ENCODE results near the gene ZMYND11. TPM values are rescaled to one million over a fixed set of nuclear protein-coding genes. Genes with fewer than 3 reads are reported as not detected.

Gene ZMYND11
- 31.1 TPM for polyA plus RNA-seq (2013, experiment 1 of 2)
- polyA plus RNA-seq (2013, experiment 2 of 2), result 33.7 TPM

- peak within 1 kb of the TSS; percentile 68 for H3K4me3 ChIP-seq (ENCODE audit: extremely low read depth, insufficient read depth, low read length, poor library complexity, severe bottlenecking)
- no peaks in the 10 kb centered on the region for H3K36me3 ChIP-seq (ENCODE audit: control insufficient read depth, insufficient read depth, low read length)
- WGBS, 2 experiments (ENCODE audit: insufficient coverage in 2 of 2), result 0 to 1% methylated on average over 14 to 20 of the region's 73 CpGs
- peaks cover 15% of the 10 kb centered on the region for H3K4me1 ChIP-seq (ENCODE audit: control insufficient read depth, insufficient read depth, low read length, poor library complexity, severe bottlenecking)
- no peaks in the 10 kb centered on the region for H3K9me3 ChIP-seq (ENCODE audit: control insufficient read depth, low read length)
- H3K27ac ChIP-seq (ENCODE audit: low read depth, low read length, severe bottlenecking), result peak within 1 kb of the TSS; percentile 85
Measured at GRCh38 chr10:135132-135600, at the start of gene ZMYND11. ZMYND11 (plus strand) TSS chr10:135455; CDS start chr10:180013, 44,558 bp downstream.

GRCh38 chr10:86031-86430 lies 49.2 kb upstream of the ZMYND11 start:
- Histone ChIP-seq H3K4me1 (ENCODE audit: control insufficient read depth, insufficient read depth, low read length, poor library complexity, severe bottlenecking) (no peaks in the 10 kb centered on the region), H3K4me3 (ENCODE audit: extremely low read depth, insufficient read depth, low read length, poor library complexity, severe bottlenecking) (no peak overlapping the region), H3K36me3 (ENCODE audit: control insufficient read depth, insufficient read depth, low read length) (no peaks in the 10 kb centered on the region), H3K27ac (ENCODE audit: low read depth, low read length, severe bottlenecking) (no peak overlapping the region), H3K9me3 (ENCODE audit: control insufficient read depth, low read length) (no peaks in the 10 kb centered on the region)
- 84 to 89% methylated on average over 7 to 8 of the region's 10 CpGs for WGBS, 2 experiments (ENCODE audit: insufficient coverage in 2 of 2)

GRCh38 chr10:87177-88080 lies 47.8 kb upstream of the ZMYND11 start:
- Histone ChIP-seq H3K27ac (ENCODE audit: low read depth, low read length, severe bottlenecking) (no peak overlapping the region), H3K4me1 (ENCODE audit: control insufficient read depth, insufficient read depth, low read length, poor library complexity, severe bottlenecking) (no peaks in the 10 kb centered on the region), H3K9me3 (ENCODE audit: control insufficient read depth, low read length) (no peaks in the 10 kb centered on the region), H3K36me3 (ENCODE audit: control insufficient read depth, insufficient read depth, low read length) (no peaks in the 10 kb centered on the region), H3K4me3 (ENCODE audit: extremely low read depth, insufficient read depth, low read length, poor library complexity, severe bottlenecking) (no peak overlapping the region)
- 91 to 93% methylated on average over 3 to 16 of the region's 19 CpGs for WGBS, 2 experiments (ENCODE audit: insufficient coverage in 2 of 2)

- Histone ChIP-seq H3K4me1 (ENCODE audit: control insufficient read depth, insufficient read depth, low read length, poor library complexity, severe bottlenecking) (no peaks in the 10 kb centered on the region), H3K36me3 (ENCODE audit: control insufficient read depth, insufficient read depth, low read length) (no peaks in the 10 kb centered on the region), H3K27ac (ENCODE audit: low read depth, low read length, severe bottlenecking) (no peak overlapping the region), H3K9me3 (ENCODE audit: control insufficient read depth, low read length) (no peaks in the 10 kb centered on the region), H3K4me3 (ENCODE audit: extremely low read depth, insufficient read depth, low read length, poor library complexity, severe bottlenecking) (no peak overlapping the region)
- 46% methylated on average over 2 of the region's 4 CpGs; no CpG with 5 or more reads in 1 of the 2 experiments for WGBS, 2 experiments (ENCODE audit: insufficient coverage in 2 of 2)
Measured at GRCh38 chr10:88253-88652, 47.0 kb upstream of the ZMYND11 start.

- no peak overlapping the region for H3K4me3 ChIP-seq (ENCODE audit: extremely low read depth, insufficient read depth, low read length, poor library complexity, severe bottlenecking)
- no peaks in the 10 kb centered on the region for H3K36me3 ChIP-seq (ENCODE audit: control insufficient read depth, insufficient read depth, low read length)
- H3K4me1 ChIP-seq (ENCODE audit: control insufficient read depth, insufficient read depth, low read length, poor library complexity, severe bottlenecking), result no peaks in the 10 kb centered on the region
- peaks cover under 1% of the 10 kb centered on the region for H3K9me3 ChIP-seq (ENCODE audit: control insufficient read depth, low read length)
- WGBS, 2 experiments (ENCODE audit: insufficient coverage in 2 of 2), result no CpG with 5 or more reads among the region's 2 CpGs
- H3K27ac ChIP-seq (ENCODE audit: low read depth, low read length, severe bottlenecking), result no peak overlapping the region
Measured at GRCh38 chr10:89248-89647, 46.0 kb upstream of the ZMYND11 start.

GRCh38 chr10:90161-90560 lies 45.1 kb upstream of the ZMYND11 start:
- WGBS, 2 experiments (ENCODE audit: insufficient coverage in 2 of 2), result 88 to 93% methylated on average over 1 of the region's 1 CpG
- Histone ChIP-seq H3K36me3 (ENCODE audit: control insufficient read depth, insufficient read depth, low read length) (no peaks in the 10 kb centered on the region), H3K9me3 (ENCODE audit: control insufficient read depth, low read length) (peaks cover 9% of the 10 kb centered on the region), H3K4me1 (ENCODE audit: control insufficient read depth, insufficient read depth, low read length, poor library complexity, severe bottlenecking) (no peaks in the 10 kb centered on the region), H3K4me3 (ENCODE audit: extremely low read depth, insufficient read depth, low read length, poor library complexity, severe bottlenecking) (no peak overlapping the region), H3K27ac (ENCODE audit: low read depth, low read length, severe bottlenecking) (no peak overlapping the region)

- no peak overlapping the region for H3K27ac ChIP-seq (ENCODE audit: low read depth, low read length, severe bottlenecking)
- H3K36me3 ChIP-seq (ENCODE audit: control insufficient read depth, insufficient read depth, low read length), result no peaks in the 10 kb centered on the region
- H3K4me1 ChIP-seq (ENCODE audit: control insufficient read depth, insufficient read depth, low read length, poor library complexity, severe bottlenecking), result no peaks in the 10 kb centered on the region
- WGBS, 2 experiments (ENCODE audit: insufficient coverage in 2 of 2), result 79 to 87% methylated on average over 6 to 8 of the region's 8 CpGs
- H3K9me3 ChIP-seq (ENCODE audit: control insufficient read depth, low read length), result peaks cover 15% of the 10 kb centered on the region
- no peak overlapping the region for H3K4me3 ChIP-seq (ENCODE audit: extremely low read depth, insufficient read depth, low read length, poor library complexity, severe bottlenecking)
Measured at GRCh38 chr10:91313-91712, 43.9 kb upstream of the ZMYND11 start.

GRCh38 chr10:92153-92552 lies 43.1 kb upstream of the ZMYND11 start:
- Histone ChIP-seq H3K36me3 (ENCODE audit: control insufficient read depth, insufficient read depth, low read length) (no peaks in the 10 kb centered on the region), H3K4me3 (ENCODE audit: extremely low read depth, insufficient read depth, low read length, poor library complexity, severe bottlenecking) (no peak overlapping the region), H3K4me1 (ENCODE audit: control insufficient read depth, insufficient read depth, low read length, poor library complexity, severe bottlenecking) (no peaks in the 10 kb centered on the region), H3K9me3 (ENCODE audit: control insufficient read depth, low read length) (peaks cover 23% of the 10 kb centered on the region), H3K27ac (ENCODE audit: low read depth, low read length, severe bottlenecking) (no peak overlapping the region)
- WGBS, 2 experiments (ENCODE audit: insufficient coverage in 2 of 2), result 78 to 88% methylated on average over 4 of the region's 4 CpGs

- WGBS, 2 experiments (ENCODE audit: insufficient coverage in 2 of 2), result 83% methylated on average over 1 of the region's 2 CpGs; no CpG with 5 or more reads in 1 of the 2 experiments
- Histone ChIP-seq H3K4me1 (ENCODE audit: control insufficient read depth, insufficient read depth, low read length, poor library complexity, severe bottlenecking) (no peaks in the 10 kb centered on the region), H3K36me3 (ENCODE audit: control insufficient read depth, insufficient read depth, low read length) (no peaks in the 10 kb centered on the region), H3K9me3 (ENCODE audit: control insufficient read depth, low read length) (peaks cover 26% of the 10 kb centered on the region), H3K4me3 (ENCODE audit: extremely low read depth, insufficient read depth, low read length, poor library complexity, severe bottlenecking) (no peak overlapping the region), H3K27ac (ENCODE audit: low read depth, low read length, severe bottlenecking) (no peak overlapping the region)
Measured at GRCh38 chr10:92846-93245, 42.4 kb upstream of the ZMYND11 start.

- H3K9me3 ChIP-seq (ENCODE audit: control insufficient read depth, low read length), result peaks cover 26% of the 10 kb centered on the region
- 20% methylated on average over 1 of the region's 1 CpG; no CpG with 5 or more reads in 1 of the 2 experiments for WGBS, 2 experiments (ENCODE audit: insufficient coverage in 2 of 2)
- no peaks in the 10 kb centered on the region for H3K36me3 ChIP-seq (ENCODE audit: control insufficient read depth, insufficient read depth, low read length)
- no peak overlapping the region for H3K4me3 ChIP-seq (ENCODE audit: extremely low read depth, insufficient read depth, low read length, poor library complexity, severe bottlenecking)
- no peaks in the 10 kb centered on the region for H3K4me1 ChIP-seq (ENCODE audit: control insufficient read depth, insufficient read depth, low read length, poor library complexity, severe bottlenecking)
- no peak overlapping the region for H3K27ac ChIP-seq (ENCODE audit: low read depth, low read length, severe bottlenecking)
Measured at GRCh38 chr10:94613-95012, 40.6 kb upstream of the ZMYND11 start.
